NOMO-1 treated with DMSO at 0.1 percent for 48 hours (cell line): ENCODE measurements around the gene HAO2.
"Not testable (repeated sequence)": the region's sequence is repeated elsewhere in the genome, so short reads cannot be mapped to it uniquely, and the experiment has no call there.

Experiments used
- DNase-seq: peaks from one replicate; lab custom pipeline; 2025; ENCODE audit not compliant: unreplicated experiment; lab: John Stamatoyannopoulos, UW

HAO2 gene

DNA sequence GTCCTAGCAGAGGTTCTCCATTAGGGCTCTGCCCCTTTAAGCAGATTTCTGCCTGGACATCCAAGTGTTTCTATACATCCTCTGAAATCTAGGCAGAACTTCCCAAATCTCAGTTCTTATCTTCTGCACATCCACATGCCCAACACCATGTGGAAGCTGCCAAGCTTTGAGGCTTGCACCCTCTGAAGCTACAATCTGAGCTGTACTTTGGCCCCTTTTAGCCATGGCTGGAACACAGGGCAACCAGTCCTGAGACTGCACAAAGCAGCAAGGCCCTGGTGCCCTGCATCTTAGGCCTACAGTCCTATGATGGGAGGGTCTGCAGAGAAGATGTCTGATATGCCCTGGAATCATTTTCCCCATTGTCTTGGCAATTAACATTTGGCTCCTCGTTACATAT is 8.0 kb downstream of the HAO2 start:
- no peak for DNase-seq

DNA sequence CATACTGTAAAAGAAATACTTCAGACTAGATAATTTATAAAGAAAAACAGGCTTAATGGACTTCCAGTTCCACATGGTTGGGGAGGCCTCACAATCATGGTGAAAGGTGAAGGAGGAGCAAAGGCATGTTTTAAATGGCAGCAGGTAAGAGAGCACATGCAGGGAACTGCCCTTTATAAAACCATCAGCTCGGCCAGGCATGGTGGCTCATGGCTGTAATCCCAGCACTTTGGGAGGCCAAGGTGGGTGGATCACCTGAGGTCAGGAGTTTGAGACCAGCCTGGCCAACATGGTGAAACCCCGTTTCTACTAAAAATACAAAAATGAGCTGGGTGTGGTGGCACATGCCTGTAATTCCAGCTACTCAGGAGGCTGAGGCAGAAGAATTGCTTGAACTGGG is 9.0 kb downstream of the HAO2 start:
- DNase-seq = not testable (repeated sequence)

DNA sequence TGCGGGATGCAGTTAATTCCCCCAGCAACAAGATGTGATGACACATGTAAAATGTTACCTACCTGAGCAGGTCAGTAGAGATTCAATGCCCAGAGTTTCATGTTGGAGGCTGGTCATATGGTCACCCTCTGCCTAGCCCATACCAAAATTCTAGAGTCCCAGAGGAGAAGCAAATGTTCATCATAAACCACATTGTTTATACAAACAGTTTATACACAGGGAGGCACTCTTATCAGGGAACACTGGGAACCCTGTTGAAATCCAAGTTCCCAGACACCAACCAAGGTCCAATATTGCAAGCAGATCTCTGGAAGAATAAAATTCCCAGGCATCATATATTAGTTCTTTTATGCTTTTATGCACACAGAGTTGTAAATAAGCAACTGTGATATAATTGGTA is 10.5 kb downstream of the HAO2 start:
- DNase-seq = no peak

DNA sequence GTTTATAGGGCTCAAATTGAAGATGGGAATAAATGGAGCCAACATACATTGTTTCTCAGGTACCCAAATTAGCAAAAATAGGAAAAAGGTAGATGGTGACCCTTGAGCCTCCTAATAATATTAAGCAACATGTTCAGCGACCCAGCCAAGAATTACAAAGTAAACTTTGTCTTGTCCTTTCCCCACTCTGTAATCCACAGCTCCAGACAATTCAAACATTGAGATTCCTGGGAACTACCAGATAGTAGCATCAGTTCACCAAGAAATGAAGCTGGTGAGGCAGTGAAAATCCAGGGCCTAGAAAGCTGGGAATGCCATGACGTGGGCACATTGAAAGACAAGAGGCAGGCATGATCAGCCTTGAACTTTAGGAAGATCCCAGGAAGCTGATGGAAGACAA is 11.7 kb downstream of the HAO2 start:
- no peak for DNase-seq

DNA sequence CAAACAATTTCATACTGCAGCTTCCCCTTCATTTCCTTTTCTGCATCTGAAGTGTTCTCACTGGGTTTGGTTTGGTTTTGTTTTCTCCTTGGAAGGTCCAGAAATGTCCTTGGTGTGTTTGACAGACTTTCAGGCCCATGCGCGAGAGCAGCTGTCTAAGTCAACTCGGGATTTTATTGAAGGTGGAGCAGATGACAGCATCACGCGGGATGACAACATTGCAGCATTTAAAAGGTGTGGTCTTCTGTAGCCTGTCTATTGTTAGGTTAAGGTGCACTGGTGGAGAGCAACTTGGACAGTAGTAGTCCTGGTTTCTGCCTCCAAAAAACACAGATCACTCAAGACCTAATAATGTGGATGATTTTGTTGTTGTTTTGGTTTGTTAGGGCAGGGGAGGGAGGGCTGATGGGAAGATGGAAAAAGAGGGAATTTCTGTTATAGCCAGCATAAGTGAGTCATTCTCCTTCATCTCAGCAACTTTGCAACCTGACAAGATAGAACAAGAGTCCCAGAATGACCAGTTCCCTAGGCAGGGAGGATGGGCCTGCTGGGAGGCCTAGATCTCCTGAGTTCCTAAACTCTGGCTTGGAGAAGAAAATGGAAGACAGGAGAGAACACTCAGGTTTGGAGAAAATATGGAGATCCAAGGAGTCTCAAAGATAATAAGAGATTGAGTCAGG is 12.5 kb downstream of the HAO2 start:
- DNase-seq = no peak

DNA sequence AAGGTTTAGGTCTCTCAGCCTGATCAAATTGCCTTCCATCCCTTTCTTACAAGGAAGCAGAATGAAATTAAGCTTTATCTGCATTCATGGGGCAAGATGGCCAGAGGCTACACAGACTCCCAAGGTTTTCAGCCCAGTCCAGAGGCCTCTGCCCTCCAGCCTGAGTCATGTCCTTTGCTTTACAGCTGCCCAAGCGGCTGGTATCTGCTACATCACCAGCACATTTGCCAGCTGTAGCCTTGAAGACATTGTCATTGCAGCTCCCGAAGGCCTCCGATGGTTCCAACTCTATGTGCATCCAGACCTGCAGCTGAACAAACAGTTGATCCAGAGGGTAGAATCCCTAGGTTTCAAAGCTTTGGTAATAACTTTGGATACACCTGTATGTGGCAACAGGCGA is 16.0 kb downstream of the HAO2 start:
- no peak for DNase-seq

DNA sequence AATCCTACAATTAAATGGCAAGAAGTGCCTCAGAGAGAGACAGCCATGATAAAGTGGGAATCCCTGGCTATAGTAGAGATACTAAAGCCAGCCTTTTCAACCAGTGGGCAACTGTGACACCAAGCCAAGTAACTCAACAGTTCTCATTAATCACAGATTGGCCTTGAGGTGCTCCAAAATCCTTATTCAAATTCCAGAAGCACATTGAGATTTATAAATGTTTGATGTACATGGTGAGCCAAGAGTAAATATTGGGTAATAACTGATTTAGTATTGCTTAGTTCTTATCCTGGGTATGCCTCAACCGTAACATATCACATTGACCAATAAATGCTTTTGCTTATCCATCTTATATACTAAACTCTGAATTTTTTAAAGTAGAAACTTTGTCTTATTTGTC is 17.1 kb downstream of the HAO2 start:
- DNase-seq = no peak

DNA sequence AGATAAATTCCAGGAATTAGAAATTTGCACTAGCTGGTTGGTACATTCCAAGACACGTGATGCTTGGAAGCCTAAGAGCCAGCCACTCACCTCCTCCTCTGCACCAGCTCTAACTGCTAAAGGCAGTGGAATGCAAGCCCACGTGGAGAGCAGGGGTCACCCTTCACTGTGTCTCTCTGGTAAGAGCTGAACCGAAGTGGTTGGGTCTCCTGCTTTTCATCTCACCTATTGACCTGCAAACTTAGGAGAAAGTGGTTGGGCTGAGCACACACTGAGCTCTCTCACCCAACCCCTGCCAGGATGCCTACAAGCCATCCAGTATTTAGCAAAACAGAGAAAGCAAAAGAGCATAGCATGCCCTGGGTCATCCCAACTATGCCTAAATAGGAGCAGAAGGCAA is 19.3 kb downstream of the HAO2 start:
- DNase-seq = no peak

DNA sequence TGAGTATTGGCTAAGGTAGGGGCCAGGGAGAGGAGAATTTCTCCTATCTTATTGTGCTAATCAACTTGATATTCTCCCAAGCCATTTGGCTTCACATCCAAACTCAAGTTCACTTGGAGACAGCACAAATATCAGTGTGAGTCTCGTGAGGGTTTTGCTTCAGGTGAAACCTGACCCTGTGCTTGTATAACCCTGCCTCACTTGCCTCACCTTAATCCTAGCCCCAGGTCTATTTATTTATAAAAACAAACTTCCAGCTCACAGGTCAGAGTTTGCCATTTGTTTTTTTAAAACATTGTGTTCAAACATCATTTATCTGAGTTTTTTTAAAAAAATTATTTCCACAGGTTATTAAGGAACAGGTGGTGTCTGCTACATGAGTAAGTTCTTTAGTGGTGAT is 19.9 kb downstream of the HAO2 start:
- no peak for DNase-seq

DNA sequence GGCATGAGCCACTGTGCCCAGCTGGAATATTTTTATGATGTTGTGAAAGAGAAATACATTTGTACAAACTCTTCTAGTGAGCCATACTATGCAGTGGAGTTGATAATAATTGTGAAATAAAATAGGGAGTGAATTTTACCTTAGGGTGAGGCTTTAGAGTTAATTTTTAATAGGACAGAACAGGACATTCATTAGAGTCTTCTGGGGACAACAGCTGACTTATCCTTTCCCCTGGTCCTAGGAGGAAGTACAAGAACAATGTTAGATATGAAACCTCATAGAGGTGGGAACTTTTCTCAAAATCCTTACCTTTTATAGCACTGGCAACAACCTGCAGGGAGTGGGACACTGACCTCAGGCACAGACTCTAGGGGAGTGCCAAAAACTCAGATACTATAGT is 21.9 kb downstream of the HAO2 start:
- no peak for DNase-seq

DNA sequence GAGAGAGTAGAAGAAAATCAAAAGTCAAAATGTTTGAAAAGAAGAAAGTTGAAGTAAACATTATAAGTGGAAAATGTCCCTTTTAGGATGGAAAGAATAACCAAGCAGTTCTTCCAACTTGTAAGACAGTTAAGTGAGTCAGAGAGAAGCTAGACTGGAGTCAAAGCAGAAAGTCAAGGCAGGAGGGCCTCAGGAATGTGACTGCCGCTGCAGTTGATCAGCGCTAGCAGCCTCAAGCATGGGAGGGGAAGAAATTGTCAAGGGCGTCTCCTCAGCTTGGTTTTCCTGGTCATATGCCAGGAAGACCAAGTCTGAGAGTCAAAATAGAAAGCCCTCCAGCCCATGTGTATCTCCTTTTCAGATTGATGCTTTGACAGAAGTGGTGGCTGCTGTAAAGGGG is 23.2 kb downstream of the HAO2 start:
- DNase-seq = no peak

DNA sequence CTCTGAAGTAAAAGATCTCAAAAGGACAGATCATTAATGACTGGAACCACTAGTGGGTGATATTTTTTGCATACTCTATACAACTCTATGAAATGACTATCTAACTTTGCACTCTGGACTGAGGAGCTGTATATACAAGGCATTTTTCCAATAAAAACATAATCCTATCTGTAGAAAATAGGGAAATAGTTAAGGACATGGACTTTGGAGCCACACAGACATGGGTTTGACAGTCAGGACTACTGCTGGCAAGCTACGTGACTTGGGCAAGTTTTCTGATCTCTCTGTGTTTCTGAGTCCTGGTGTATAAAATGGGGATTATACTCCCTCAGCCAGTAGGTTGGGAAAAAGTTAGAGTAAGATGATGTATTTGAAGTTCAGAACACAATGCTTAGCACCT is 25.5 kb downstream of the HAO2 start:
- no peak for DNase-seq

DNA sequence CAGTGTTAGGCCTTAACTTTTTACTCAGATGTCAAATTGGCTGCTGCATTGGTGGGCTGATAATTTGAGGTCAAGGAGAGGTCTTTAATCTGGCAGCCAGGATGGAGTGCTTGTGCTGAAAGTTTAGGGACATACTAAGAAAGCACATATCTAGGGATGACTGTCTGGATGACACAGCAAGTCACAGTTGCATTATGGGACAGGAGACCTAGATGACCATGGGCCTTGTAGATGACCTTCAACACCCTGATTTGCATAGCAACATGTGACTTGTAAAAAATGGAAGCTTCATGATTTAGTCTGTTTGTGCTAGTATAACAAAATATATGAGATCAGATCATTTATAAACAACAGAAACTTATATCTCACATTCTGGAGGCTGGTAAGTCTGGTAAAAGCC is 28.4 kb downstream of the HAO2 start:
- DNase-seq = no peak

DNA sequence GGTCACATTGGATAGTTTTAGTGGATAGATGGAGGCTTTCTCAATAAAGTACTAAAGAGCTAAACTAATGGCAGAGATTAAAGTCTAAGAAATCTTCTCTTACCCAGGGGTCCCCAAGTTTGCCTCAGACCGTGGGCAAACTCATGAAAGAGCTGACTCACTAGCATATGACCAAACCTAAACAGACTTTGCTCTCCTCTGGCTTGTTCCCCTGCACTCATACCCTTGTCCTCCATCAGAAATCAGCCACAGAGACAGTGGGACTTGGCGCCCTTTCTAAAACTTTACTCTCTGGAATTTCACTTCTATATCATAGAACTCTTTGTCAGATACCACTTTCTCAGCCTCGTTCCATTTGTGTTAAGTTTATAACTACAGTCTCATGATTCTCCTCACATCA is 29.4 kb downstream of the HAO2 start:
- no peak for DNase-seq

DNA sequence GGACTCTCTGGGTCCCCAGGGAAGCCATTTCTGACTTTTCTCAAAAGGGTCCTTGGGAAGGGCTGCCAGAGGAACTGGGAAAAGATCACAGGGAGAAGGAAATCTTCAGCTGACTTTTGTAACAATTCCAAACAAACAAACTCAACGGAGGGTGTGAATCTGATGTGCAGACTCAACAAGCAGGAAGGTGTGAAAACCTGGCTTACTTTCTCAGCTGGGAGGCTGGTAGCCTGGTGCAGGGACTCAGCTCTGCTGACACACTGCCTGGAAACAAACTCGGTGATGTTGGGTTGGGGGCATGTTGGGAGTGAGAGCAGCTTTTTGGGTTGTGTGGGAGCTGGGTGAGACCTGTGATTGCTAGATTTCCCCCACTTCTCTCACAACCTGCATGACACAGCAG is 36.2 kb downstream of the HAO2 start:
- no peak for DNase-seq

DNA sequence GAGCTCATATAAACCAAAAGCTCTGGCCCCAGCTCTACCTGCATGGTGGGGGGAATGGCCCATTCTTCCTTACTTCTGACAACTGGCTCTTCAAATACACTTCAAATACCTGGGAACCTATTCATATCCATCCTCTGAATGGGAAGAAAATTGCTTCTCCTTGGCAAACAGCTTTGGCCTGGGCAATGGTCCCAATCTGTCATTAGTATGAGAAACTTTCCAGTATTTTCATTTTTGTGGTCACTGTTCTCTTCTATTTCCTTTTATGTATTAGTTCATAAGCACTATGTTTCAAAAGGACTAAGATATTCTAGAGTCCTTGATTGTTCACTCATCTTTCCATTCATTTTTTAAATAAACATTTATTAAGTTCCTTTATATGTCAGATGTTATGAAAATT is 41.1 kb downstream of the HAO2 start:
- no peak for DNase-seq

DNA sequence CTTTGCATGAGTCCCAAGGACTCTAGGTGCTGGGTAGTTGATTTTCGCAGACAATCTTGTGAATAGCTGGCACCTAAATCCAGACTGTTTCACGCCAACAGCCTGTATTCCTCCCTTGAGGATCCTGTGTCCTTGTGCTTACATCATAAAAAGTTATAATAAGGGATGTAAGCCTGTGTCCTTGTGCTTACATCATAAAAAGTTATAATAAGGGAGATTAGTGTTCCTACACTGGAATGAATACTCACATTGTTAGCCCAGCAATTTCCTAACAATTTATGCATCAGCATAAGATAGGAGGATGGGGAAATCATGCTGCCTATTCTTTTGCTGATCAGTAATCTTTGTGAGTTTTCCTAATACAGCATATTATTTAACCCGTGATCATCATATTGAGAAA is 42.4 kb downstream of the HAO2 start:
- DNase-seq = no peak

DNA sequence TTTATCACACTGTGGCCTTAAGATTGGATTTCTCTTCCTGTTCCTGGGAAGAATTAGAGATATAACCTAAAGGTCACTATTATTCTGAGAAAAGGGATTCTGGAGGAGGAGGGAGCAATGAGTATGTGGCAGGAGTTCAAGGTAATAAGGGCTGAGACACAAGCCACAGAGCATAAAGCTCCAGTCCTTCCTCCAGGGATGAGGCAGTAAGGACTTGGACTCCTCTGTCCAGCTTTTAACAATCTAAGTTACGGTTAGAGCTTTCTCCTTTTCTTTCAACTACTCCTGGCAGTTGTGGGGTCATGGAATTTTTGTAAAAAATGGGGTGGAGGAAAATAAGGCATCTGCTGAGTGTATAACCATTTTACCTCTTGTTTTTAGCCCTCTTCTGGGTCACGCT is 46.4 kb downstream of the HAO2 start, which contains the start of gene HSD3B2:
HSD3B2 (plus strand) TSS at position 201 of the 400 bp plus-strand sequence. CDS start 270 bp downstream, outside the sequence.
- DNase-seq = no peak

DNA sequence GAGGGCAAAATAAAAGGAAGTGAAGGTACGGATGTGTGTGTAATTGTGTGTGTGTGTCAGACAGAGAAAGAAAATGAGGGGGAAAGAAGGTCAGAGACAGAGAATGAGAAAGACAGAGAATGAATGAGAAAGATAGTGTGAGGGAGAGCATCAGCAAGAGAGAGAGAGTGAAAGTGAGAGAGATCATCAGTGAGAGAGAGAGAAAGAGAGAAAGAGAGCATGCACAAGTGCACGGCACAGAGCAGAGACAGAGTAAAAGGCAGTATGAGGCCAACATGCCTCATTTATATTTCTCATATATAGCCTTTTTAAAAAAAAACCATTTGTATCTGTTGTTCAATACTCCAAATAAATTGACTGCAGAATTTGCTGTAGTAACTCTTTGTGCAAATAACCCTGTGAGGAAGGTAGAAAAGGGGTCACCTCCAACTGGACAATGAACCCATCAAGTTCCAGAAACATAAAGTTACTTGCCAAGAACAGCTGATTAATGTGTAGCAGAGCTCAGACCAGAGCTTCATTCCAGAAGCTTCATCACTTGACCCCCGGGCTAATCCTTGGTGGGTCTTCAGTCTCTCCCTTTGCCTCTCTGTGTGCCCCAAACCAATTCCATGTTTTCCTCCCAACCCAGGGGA is 47.5 kb downstream of the HAO2 start:
- no peak for DNase-seq

DNA sequence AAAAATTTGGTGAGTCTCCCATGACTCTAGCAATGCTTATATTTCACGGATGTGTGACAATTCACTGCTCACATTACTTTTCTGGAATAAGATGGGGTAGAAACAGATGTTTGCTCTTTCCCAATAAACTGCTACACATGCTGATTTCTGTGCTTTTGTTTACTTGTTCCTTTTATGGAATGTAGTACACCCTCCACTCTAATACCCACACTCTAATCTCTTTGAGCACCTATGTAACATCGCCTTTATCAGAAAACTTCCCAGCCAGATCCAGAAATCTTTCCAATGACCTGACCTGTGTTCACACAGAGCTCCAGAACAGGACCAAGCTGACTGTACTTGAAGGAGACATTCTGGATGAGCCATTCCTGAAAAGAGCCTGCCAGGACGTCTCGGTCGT is 50.5 kb downstream of the HAO2 start:
- DNase-seq = no peak

DNA sequence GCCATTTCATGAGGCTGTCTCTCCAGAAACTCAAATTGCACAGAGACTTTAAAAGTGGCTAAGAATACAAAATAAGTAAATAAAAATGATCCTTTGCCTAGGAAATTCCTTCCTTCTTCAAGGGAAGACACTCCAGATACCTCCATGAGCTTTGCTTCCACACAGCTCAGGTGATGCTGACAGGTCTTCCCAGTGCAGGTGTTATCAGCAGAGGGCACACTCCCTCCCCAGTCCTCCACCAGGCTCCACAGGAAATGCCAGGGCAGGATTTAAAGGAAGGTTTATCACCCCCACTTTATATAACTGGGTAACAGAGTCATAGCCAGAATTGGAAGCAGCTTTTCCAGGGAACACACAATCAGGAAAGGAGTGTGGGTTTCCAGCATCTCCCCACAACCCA is 52.1 kb downstream of the HAO2 start:
- DNase-seq = no peak

DNA sequence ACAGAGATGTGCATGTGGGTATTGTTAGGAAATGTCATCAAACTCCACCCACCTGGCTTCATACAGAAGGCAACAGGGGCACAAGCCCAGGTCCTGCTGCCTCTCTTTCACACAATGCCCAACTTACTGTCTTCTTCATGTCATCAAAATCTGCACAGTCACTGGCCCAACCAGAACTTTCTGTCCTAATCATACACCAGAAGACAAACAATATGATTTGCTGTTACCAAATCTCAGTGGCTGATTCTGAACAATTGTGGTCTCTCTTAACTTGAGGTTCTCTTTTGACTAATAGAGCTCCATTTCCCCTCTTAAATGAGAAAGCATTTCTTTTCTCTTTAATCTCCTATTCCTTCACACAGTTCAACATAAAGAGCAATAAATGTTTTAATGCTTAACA is 54.0 kb downstream of the HAO2 start:
- DNase-seq = no peak

DNA sequence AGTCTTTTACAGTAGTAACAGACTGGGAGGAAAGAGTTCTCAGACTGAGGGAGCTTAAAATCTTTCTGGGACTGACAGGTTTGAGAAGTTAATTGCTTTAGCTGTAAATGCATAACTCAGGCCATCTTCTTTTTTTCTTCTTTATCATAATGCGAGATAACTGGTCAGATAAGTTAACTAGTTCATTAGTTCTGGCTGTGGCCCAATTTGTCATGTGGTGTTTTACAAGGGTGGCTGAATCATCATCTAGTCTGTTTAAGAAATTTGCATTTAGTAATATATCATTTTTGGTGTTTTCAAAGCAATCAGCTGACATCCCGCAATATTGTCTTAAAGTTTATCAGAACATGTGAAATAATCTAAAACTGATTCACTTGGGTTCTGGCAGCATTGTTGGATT is 60.4 kb downstream of the HAO2 start:
- DNase-seq = no peak
